SK-N-MC (cell line): ENCODE data around the gene NAPSA.

Source experiments
- EZH2 ChIP-seq: fragments of 200-600 bp; sonication (generic); IDR thresholded peaks from one replicate; pipeline ENCODE4 v1.6.1; 2017; ENCODE audit warnings: antibody characterized with exemption
- FOXP2 ChIP-seq: optimal IDR thresholded peaks from 2 replicates; pipeline ENCODE3; 2011; ENCODE audit warnings: mild to moderate bottlenecking, moderate library complexity; ENCODE audit not compliant: insufficient read depth; ENCODE audit errors: extremely low read length, control extremely low read depth
- POLR2AphosphoS5 ChIP-seq: IDR thresholded peaks from 2 replicates; pipeline ENCODE4 v1.6.1; 2012; ENCODE audit warnings: mild to moderate bottlenecking, low read depth, low read length, borderline replicate concordance

DNA sequence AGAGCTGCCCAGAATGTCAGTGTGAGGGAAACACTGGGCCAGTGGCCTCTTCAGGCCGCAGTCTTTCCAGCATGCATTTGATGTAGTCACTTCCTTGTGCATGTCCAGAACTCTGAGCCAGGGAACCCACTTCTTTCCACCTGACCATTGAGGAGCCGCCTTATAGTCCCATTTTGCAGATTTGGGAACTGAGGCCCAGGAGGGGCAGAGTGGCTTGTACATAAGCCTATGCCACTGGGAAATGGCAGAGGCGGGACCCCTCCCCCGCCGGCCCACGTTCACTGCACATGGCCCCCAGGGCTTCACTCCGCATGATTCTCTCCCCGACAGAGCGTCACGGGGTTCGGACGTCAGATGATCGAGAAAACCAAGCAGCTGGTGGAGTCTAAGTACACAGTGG, 47.7 kb upstream of the NAPSA start:
- TF ChIP-seq POLR2AphosphoS5 (no peak), EZH2 (no peak), FOXP2 (no peak)
